Thoracic aorta (tissue), 2 donors: ENCODE data around the gene LCP1. TPM values are rescaled to one million over a fixed set of nuclear protein-coding genes. Genes with fewer than 3 reads are reported as not detected.

Experiments
- ATAC-seq: fragments of 150-250 bp; one replicate; pipeline ENCODE4 v1.8.0; 2017; ENCODE audit warnings: low read depth; ENCODE audit not compliant: insufficient number of reproducible peaks, low FRiP score
- DNase-seq: peaks from one replicate; pipeline ENCODE4 v3.0.0-alpha.2; 2020; ENCODE audit warnings: low spot score
- H3K27ac ChIP-seq, 2 donors: fragments of 200-600 bp; sonication (generic); 1 replicate in 1 of 2; 2 replicates in 1 of 2; pipeline ENCODE4 v1.5.1; 2016; ENCODE audit warnings: mild to moderate bottlenecking in 2 of 2, moderate library complexity in 2 of 2
- H3K27me3 ChIP-seq: fragments of 200-600 bp; sonication (generic); replicated peaks from 2 replicates; pipeline ENCODE4 v1.6.0; 2016; ENCODE audit warnings: mild to moderate bottlenecking; ENCODE audit not compliant: insufficient read depth
- H3K36me3 ChIP-seq: fragments of 200-600 bp; sonication (generic); one replicate; pipeline ENCODE4 v1.5.1; 2016
- H3K4me1 ChIP-seq, 2 donors: fragments of 200-600 bp; sonication (generic); 1 replicate in 1 of 2; 2 replicates in 1 of 2; pipeline versions ENCODE4 v1.5.1 to v1.6.0; 2016; ENCODE audit warnings: low read depth in 2 of 2, mild to moderate bottlenecking in 1 of 2; ENCODE audit not compliant: control insufficient read depth in 1 of 2
- H3K4me3 ChIP-seq: fragments of 200-600 bp; sonication (generic); 2 replicates; pipeline ENCODE4 v1.5.1; 2016; ENCODE audit warnings: mild to moderate bottlenecking
- H3K9me3 ChIP-seq: fragments of 200-600 bp; sonication (generic); 2 replicates; pipeline ENCODE4 v1.5.1; 2016
- CTCF ChIP-seq: fragments of 200-600 bp; sonication (generic); IDR thresholded peaks from one replicate; pipeline ENCODE4 v1.5.1; 2019; ENCODE audit warnings: antibody characterized with exemption
- total RNA-seq, 2 donors: library from RNA; depleted of rRNA; stranded (reverse); fragments of >200 nt; gene quantifications; one replicate each; pipeline versions ENCODE4 v1.1.0 to v1.2.3, GENCODE V29; 2016

The LCP1 gene
- total RNA-seq, 2 donors from 2014 or later = 61.7 to 66.3 TPM

GRCh38 chr13:46136688-46137087, 45.3 kb downstream of the LCP1 start:
- Histone ChIP-seq H3K27ac (no peak overlapping the region), H3K27me3 (no peaks in the 10 kb centered on the region)
- ATAC-seq = no peak

DNA sequence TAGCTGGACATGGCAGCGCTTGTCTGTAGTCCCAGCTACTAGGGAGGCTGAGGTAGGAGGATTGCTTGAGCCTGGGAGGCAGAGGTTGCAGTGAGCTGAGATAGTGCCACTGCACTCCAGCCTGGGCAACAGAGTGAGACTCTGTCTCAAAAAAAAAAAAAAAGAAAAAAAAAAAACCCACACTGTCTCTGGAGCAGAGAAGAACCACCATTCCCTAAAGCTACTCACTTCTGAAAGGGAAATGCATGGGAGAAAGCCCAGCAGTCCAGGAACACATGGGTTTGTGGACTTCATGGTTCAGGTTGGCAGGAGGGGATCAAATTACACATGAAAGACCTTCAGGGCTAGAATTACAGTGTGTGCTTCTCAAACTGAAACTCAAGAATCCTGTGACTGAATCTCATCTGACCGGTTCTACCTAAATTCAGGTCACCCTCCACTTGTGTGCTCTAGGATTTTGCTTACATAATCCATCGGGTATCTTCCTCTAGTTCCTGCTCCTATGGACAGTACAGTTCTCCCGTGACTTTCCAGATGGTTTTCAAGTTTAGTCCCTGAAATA, 46.9 kb downstream of the LCP1 start:
- no peak for TF ChIP-seq CTCF

More at GRCh38 chr13:46136688-46137087, 45.3 kb downstream of the LCP1 start:
- no peaks in the 10 kb centered on the region for H3K36me3 ChIP-seq
- no peaks in the 10 kb centered on the region for H3K9me3 ChIP-seq
- no peak for DNase-seq
- H3K4me3 ChIP-seq = no peak overlapping the region
- H3K4me1 ChIP-seq = no peaks in the 10 kb centered on the region
- no peak for TF ChIP-seq CTCF

GRCh38 chr13:46134494-46134893, 47.5 kb downstream of the LCP1 start:
- Histone ChIP-seq H3K4me1 (no peaks in the 10 kb centered on the region), H3K9me3 (no peaks in the 10 kb centered on the region), H3K27ac (no peak overlapping the region), H3K4me3 (no peak overlapping the region), H3K27me3 (no peaks in the 10 kb centered on the region), H3K36me3 (no peaks in the 10 kb centered on the region)
- DNase-seq (no peak), ATAC-seq (no peak)
- no peak for TF ChIP-seq CTCF

More for the DNA sequence above, 46.9 kb downstream of the LCP1 start:
- H3K4me3 ChIP-seq = no peak overlapping the region
- no peaks in the 10 kb centered on the region for H3K27me3 ChIP-seq
- no peaks in the 10 kb centered on the region for H3K4me1 ChIP-seq
- no peak overlapping the region for H3K27ac ChIP-seq
- H3K9me3 ChIP-seq = no peaks in the 10 kb centered on the region
- H3K36me3 ChIP-seq = no peaks in the 10 kb centered on the region
- DNase-seq (no peak), ATAC-seq (no peak)

- no peak overlapping the region for H3K27ac ChIP-seq
- H3K36me3 ChIP-seq = no peaks in the 10 kb centered on the region
- no peaks in the 10 kb centered on the region for H3K4me1 ChIP-seq
- no peak for DNase-seq
- H3K27me3 ChIP-seq = no peaks in the 10 kb centered on the region
- no peak overlapping the region for H3K4me3 ChIP-seq
- H3K9me3 ChIP-seq = no peaks in the 10 kb centered on the region
- no peak for TF ChIP-seq CTCF
- no peak for ATAC-seq
Measured at GRCh38 chr13:46132109-46132508, 49.9 kb downstream of the LCP1 start.

GRCh38 chr13:46131705-46132104, 50.3 kb downstream of the LCP1 start:
- ATAC-seq (no peak), DNase-seq (no peak)
- H3K9me3 ChIP-seq = no peaks in the 10 kb centered on the region
- H3K27ac ChIP-seq = no peak overlapping the region
- H3K27me3 ChIP-seq = no peaks in the 10 kb centered on the region
- H3K4me3 ChIP-seq = no peak overlapping the region
- no peak for TF ChIP-seq CTCF
- H3K36me3 ChIP-seq = no peaks in the 10 kb centered on the region
- H3K4me1 ChIP-seq = no peaks in the 10 kb centered on the region
